Coronary artery (tissue), 2 donors: Measurements from ENCODE around the gene FILIP1.
"Not testable (repeated sequence)": the region's sequence is repeated elsewhere in the genome, so short reads cannot be mapped to it uniquely, and the experiment has no call there.

Experiments used
- DNase-seq: peaks from one replicate; pipeline ENCODE4 v3.0.0-alpha.2; 2017; ENCODE audit warnings: low spot score
- H3K27ac ChIP-seq, 2 donors: fragments of 200-600 bp; sonication (generic); one replicate each; pipeline ENCODE4 v1.5.1; 2016 to 2019
- H3K4me3 ChIP-seq: fragments of 200-600 bp; sonication (generic); 2 replicates; pipeline ENCODE4 v1.5.1; 2016; ENCODE audit warnings: mild to moderate bottlenecking, moderate library complexity
- CTCF ChIP-seq: fragments of 200-600 bp; sonication (generic); IDR thresholded peaks from one replicate; pipeline ENCODE4 v1.5.1; 2019; ENCODE audit warnings: antibody characterized with exemption

FILIP1 gene

GRCh38 chr6:75414445-75415021, 79.1 kb downstream of the FILIP1 start:
- no peak for DNase-seq
- no peak for TF ChIP-seq CTCF
- H3K27ac ChIP-seq = no peak overlapping the region
- no peak overlapping the region for H3K4me3 ChIP-seq

GRCh38 chr6:75412969-75413662, 80.5 kb downstream of the FILIP1 start:
- no peak for DNase-seq
- no peak for TF ChIP-seq CTCF
- no peak overlapping the region for H3K4me3 ChIP-seq
- H3K27ac ChIP-seq = peak overlapping the region; percentile 4 to 60

- DNase-seq, H3K27ac ChIP-seq, H3K4me3 ChIP-seq: not testable (repeated sequence)
These were observed 83.0 kb downstream of the FILIP1 start for GRCh38 chr6:75410564-75410963.

GRCh38 chr6:75409928-75410327, 83.7 kb downstream of the FILIP1 start:
- H3K27ac ChIP-seq = peak overlapping the region; percentile 24 to 57
- no peak for DNase-seq
- no peak overlapping the region for H3K4me3 ChIP-seq
- no peak for TF ChIP-seq CTCF

GRCh38 chr6:75409286-75409685, 84.3 kb downstream of the FILIP1 start:
- TF ChIP-seq CTCF = no peak
- peak overlapping the region; percentile 24 to 57 for H3K27ac ChIP-seq
- H3K4me3 ChIP-seq = no peak overlapping the region
- DNase-seq = no peak

- TF ChIP-seq CTCF = no peak
- H3K27ac ChIP-seq = peak overlapping the region in 1 of 2 donors; percentile 37
- no peak for DNase-seq
These were observed 90.0 kb downstream of the FILIP1 start for GRCh38 chr6:75403563-75404080.

GRCh38 chr6:75402296-75402695, 91.3 kb downstream of the FILIP1 start:
- H3K27ac ChIP-seq = peak overlapping the region; percentile 60
- no peak for TF ChIP-seq CTCF
- DNase-seq = peak; percentile 74
- H3K4me3 ChIP-seq = peak overlapping the region; percentile 24

More at GRCh38 chr6:75403563-75404080, 90.0 kb downstream of the FILIP1 start:
- H3K4me3 ChIP-seq = no peak overlapping the region
